Fibroblast of pulmonary artery (primary cell): Measurements from ENCODE around the gene CROCC.

ENCODE experiments used
- DNase-seq: peaks from one replicate; pipeline ENCODE4 v3.0.0-alpha.2; 2010; ENCODE audit warnings: low read depth
- H3K4me3 ChIP-seq: replicated peaks from 2 replicates; pipeline ENCODE4 v1.5.1; 2011; ENCODE audit warnings: low read depth, mild to moderate bottlenecking, control low read depth, low read length, moderate library complexity
- TF ChIP-seq, protein P1 (sequence below): IDR thresholded peaks from 2 replicates; pipeline ENCODE4 v1.5.1; 2011; ENCODE audit warnings: mild to moderate bottlenecking, control low read depth, low read length, inconsistent platforms; ENCODE audit errors: missing control alignments

The CROCC gene

GRCh38 chr1:16969057-16969611 is 47.4 kb downstream of the CROCC start:
- no peak overlapping the region for H3K4me3 ChIP-seq
- DNase-seq, result no peak
- TF ChIP-seq, protein P1, sequence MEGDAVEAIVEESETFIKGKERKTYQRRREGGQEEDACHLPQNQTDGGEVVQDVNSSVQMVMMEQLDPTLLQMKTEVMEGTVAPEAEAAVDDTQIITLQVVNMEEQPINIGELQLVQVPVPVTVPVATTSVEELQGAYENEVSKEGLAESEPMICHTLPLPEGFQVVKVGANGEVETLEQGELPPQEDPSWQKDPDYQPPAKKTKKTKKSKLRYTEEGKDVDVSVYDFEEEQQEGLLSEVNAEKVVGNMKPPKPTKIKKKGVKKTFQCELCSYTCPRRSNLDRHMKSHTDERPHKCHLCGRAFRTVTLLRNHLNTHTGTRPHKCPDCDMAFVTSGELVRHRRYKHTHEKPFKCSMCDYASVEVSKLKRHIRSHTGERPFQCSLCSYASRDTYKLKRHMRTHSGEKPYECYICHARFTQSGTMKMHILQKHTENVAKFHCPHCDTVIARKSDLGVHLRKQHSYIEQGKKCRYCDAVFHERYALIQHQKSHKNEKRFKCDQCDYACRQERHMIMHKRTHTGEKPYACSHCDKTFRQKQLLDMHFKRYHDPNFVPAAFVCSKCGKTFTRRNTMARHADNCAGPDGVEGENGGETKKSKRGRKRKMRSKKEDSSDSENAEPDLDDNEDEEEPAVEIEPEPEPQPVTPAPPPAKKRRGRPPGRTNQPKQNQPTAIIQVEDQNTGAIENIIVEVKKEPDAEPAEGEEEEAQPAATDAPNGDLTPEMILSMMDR, result no peak

GRCh38 chr1:16969651-16970050 is 47.9 kb downstream of the CROCC start:
- DNase-seq, result no peak
- TF ChIP-seq, protein P1, result no peak
- H3K4me3 ChIP-seq, result no peak overlapping the region

DNA sequence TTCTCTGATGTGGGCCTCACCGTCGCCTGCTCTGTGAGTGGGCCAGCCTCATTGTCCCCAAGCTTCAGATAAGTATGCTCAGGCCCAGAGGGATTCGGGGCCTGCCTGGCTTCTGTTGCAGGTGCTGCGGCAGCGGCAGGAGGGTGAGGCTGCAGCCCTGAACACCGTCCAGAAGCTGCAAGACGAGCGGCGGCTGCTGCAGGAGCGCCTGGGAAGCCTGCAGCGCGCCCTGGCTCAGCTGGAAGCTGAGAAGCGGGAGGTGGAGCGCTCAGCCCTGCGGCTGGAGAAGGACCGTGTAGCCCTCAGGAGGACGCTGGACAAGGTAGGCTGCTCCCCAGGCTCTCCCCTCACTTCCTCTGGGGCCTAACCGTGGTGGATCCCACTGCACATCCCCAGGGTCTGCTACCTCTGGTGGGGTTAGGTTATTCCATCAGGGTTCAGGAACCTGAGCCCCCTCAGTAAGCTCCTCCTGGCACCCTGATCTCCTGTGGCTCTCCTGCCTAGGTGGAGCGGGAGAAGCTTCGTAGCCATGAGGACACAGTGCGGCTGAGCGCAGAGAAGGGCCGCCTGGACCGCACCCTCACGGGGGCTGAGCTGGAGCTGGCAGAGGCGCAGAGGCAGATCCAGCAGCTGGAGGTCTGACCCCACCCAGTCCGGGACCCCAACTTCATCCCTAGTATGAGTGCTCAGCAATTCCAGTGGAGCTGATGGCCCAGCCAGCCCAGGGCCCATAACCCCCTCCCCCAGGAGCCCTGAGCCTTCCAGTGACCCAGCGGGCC is 48.6 kb downstream of the CROCC start:
- TF ChIP-seq, protein P1, result no peak
- no peak for DNase-seq
- H3K4me3 ChIP-seq, result no peak overlapping the region

DNA sequence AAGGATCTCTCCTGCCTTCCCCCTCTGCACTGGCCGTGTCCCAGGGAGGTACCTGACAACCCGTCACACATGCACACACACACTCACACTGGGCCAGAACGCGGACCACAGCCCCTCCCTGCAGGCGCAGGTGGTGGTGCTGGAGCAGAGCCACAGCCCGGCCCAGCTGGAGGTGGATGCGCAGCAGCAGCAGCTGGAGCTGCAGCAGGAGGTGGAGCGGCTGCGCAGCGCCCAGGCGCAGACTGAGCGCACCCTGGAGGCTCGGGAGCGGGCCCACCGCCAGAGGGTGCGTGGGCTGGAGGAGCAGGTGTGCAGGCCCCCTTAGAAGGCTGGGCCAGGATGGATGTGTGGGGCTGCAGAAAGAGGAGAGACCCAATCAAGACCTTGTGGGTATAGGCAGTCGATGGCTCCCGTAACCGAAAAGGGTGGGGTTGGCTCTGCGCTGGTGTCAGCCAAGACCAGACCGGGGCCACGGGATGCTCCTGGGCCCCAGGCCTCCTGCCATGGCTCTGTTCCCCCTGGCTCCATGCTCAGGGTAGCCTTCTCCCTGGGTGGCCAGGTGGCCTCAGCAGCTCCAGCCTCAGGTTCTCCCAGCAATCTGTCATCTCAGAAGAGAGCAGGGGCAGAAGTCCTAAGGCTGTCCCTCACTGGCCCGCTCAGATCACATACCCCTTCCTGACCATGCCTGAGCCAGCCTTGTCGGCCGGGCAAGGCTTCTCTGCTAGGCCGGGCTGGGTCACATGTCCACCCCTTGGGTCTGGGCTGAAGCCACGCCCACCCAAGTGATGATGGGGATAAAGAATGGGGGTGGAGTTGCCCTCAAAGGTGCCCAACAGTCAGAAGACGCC is 49.8 kb downstream of the CROCC start:
- TF ChIP-seq, protein P1, result no peak
- no peak for DNase-seq
- no peak overlapping the region for H3K4me3 ChIP-seq

DNA sequence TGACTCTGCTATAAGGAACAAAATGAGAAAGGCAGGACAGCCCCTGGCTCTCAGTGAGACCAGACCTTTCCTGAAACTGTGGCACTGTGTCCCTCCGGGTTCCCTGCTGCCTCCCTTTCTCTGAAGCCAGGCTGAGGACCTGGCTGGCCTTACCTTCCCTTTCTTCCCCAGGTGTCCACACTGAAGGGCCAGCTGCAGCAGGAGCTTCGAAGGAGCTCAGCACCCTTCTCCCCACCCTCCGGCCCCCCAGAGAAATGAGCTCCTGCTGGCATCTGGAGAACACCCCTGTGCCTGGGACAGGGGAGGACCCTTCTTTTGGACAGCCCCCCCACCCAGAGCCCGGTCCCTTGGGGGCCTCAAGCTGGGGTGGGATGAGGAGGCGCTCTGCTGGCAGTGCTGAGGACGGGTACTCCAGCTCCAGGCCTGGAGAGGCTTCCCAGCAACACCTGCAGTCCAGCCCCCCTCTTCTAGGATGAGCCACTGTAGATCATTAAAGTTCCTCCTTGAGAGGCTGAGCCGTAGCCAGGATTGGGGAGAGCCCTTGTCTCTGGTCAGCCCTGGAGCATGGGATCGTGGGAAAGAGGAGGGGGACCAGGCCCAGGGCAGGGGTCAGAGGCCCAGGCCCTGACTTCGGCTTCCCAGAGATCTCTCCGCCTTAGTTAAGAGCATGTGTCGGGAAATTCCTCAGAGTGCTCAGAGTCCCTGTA is 50.6 kb downstream of the CROCC start:
- DNase-seq, result no peak
- H3K4me3 ChIP-seq, result no peak overlapping the region
- TF ChIP-seq, protein P1, result no peak

DNA sequence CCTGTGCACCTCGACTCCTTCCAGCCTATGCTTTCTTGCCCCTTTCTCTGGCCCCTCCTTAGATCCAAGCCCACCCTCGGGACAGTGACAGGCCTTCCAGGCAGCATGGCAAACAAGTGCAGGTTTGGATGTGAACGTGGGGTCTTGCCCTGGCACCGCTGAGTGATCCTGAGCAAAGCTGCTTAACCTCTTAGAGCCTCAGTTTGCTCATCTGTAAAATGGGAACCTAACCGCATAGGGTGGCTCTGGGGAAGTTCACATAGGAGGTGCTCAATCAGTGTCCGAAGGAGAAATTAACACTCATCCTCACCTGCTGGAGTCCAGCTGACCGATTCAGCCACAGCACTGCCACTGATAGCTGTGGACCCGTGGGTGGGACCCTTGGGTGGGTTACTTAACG is 51.5 kb downstream of the CROCC start:
- no peak overlapping the region for H3K4me3 ChIP-seq
- TF ChIP-seq, protein P1, result no peak
- no peak for DNase-seq
